GM21526 (cell line): Measurements from ENCODE around the gene UPF2.

ENCODE experiments used
- ATAC-seq: cut with Tn5 transposase; IDR thresholded peaks from one replicate; pipeline ENCODE4 v1.9.1; 2021; ENCODE audit warnings: moderate library complexity; ENCODE audit not compliant: unreplicated experiment, low FRiP score

Gene UPF2

DNA sequence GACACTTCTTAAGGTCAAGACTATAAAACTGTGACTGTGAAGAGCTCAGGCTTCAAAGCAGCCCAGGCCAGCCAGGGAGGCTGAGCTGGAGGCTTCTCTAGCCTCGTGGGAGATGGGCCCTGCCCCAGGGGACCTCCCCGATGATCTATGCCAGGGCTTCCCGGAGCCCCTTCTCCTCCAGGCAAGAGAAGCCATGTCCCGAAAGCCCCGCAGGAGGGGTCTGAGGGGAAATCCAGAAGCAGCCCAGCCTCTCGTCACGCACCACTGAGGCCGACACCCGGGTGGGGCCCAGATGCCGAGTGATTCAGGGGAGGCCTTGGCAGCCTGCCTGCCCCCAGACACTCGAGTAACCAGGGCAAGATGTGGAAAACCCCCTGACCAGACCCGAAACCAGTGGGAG, 155.8 kb downstream of the UPF2 start:
- ATAC-seq, result no peak

DNA sequence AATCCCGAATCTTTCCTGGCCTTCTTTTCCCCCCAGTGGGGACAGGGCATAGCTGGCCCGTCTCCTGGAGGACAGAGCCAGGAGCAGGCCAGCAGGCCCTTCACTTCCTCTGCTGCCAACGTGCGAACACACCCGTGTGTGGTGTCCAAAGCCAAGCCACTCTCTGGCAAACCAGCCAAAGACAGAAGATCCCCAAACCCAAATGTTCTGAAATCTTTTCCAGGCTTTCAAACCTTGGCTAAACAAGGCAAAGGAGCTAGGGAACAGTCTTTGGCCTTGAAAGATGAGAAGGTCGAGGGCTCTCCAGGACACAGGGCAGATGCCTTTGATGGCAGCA, 156.5 kb downstream of the UPF2 start:
- no peak for ATAC-seq

DNA sequence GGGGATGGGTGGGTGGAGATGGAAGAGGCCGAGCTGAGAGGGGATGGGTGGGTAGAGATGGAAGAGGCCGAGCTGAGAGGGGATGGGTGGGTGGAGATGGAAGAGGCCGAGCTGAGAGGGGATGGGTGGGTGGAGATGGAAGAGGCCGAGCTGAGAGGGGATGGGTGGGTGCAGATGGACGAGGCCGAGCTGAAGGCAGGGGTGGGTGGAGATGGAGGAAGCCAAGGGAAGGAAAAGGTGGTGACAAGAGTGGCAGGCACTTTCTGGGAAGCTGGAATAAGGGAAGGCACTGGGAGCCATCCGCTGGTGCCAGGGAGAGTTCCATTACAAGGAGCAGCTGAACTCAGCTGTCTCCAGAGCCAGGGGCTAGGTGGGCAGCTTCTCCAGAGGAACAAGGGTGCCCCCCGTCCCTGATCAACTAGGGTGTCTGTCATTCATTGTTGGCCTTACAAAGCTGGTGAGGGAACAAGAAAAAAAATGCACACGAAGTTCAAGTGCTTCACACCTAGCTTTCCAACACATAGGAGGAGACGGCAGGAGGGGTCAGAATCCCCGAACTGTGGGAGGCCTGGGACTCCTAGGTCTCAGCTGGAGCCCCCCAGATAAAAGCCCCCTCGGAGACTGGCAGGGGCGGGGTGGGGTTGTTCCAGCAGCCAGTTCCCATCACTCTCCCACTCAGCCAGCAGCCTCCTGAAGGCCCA, 157.0 kb downstream of the UPF2 start:
- ATAC-seq, result no peak

DNA sequence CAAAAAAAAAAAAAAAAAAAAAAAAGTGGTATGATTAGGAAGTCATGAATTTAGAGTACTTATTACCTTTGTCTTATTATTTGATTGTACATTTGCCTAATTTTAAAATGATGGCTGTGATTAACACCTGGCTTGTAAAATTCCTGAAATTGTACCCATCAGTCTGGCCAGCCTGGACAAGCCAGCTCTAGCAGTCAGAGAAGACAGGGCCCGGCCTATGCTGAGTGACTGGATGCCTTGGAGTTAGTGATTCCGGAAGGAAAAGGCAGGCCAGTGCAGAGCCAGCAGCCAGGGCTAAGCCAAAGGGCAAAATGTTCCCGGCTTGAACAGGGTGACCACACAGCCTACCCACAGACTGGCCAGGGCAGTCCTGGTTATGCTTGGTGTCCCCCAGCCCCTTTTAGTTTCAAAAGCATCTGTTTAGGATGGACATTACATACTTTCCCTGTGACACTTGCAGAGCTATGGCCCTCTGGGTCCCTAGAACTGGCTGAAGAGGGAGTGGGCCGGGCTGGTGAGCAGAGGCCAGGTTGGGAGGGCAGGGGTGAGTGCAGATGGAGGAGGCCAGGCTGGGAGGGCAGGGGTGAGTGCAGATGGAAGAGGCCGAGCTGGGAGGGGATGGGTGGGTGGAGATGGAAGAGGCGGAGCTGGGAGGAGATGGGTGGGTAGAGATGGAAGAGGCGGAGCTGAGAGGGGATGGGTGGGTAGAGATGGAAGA, 157.7 kb downstream of the UPF2 start:
- no peak for ATAC-seq

DNA sequence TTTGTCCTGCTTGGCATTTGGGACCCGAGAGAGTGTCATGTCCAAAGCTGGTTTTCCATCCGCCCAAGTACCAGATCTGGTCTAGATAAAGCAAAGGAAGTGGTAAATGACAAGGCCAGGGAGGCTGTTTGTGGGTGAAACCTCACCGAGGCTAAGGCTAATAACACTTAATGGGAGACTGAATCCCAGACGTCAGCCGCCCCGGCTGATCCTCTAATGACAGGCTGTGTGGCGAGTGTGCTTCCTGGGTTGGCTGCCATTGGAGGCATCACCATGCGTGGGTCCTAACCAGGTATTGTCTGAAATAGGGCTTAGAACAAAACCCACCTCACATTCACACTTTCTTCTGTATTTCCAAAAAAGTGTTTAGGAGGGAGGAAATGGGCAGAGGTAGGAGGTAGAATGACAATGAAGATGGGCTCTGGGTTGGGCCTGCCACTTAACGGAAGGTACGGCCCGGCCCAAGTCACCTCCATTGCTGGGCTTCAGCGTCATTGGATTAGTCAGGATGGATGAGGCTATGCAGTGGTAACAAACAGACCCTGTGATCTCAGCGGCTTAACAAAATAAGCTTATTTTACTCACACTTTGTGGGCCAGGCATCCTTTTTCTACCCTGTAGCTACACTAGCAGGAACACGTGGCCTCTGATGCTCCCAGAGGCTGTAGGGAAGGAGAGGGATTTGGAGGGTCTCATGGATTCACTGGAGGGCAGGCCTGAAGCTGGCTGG, 159.8 kb downstream of the UPF2 start:
- ATAC-seq, result no peak

DNA sequence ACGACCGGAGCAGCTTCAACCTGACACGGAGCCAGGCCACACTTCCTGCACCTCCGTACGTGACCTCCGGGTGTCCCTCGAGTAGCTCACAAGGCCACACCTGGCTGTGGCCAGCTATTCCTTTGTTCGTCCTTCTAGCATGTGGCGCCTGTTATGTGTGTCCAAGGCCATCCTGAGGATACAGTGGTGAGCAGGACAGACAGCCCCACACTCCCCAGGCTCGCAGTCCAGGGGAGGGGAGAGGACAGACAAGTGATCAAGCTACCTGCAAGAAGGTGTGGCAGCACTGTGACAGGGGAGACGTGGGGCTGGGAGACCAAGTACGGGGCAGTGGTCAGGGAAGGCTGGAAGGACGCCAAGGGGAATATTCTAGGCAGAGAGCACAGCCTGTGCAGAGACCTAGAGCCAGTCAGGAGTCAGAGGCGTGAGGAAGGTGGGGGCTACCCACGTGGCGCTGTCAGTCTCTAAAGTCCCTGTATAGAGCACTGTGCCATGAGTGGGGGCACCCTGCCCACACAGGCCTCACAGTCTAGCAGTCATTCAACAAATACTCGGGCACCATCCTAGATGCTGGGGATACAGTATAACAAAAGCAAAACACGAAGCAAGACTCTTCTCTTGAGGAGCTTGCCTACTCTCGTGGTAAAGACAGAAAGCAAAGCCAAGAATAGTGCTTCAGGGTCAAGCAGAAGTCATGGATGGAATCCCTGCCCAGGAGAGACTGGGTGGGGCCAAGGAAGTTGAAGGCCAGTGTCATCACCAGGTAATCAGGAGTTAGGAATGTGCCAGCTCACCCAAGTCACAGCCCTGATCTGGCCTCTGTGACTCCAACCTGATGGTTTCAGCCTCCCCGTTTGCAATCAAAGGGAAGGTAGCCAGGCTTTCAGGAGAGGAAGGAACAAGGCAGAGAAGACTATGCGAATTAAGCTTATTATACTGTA, 160.9 kb downstream of the UPF2 start:
- ATAC-seq, result no peak

DNA sequence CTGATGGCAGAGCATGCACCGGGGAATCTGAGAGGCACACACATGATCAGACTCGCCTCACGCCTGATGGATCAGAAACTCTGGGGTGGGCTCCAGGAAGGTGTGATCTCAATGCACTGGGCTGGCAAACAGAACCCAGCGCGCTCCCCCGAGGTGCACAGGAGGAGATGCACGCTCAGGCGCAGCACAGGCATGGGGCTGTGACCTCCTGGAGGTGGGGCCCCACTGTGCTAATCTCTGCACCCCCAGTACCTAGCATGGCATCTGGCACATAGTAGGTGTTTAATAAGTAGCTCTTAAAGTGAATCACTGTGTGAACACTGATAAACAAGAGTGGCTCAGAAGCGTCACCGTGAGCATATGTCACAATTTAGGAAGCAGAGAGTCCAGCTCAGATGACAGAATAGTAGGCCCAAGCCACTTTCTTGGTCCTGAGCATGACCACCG, 161.6 kb downstream of the UPF2 start:
- ATAC-seq, result no peak

DNA sequence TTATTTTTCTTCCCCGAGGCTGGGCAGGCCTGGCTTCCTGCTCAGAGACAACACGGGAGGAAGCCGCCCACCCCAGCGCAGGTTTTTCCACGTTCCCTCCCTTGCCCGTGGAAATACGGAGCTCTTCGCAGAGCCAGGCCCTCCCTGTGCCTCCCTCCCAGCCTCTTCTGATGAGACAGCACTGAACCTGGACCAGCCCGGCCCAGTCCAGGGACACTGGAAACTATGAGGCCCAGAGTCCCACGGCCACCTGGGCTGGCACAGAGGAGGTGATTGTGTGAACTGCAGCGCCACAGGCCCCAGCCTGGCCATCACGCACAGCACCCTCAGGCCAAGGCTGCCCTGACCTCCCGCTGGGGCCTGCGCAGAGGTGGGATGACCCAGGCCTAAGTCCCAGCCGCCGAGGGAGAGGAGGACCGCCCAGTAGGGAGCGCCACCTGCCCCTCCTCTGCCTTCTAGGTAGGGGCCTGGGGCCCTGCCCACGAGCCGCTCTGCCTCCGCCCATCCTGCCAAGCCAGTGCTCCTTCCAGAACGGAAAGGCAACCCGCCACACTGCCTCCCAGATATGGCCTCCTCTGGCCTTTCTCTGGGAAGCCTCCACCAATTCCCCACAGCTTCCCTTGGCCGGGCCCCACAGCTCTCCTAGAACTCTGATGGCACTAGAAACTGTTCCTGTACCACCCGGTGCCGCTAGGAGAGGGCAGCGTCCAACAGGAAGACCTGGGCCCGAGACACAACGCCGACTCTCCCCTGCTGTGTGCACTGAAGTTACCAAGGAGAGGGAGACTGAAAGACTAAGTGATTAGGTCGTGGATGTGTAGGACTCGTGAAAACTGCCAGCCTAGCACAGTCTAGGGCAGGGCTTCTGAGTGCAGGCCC, 162.2 kb downstream of the UPF2 start:
- ATAC-seq, result no peak

DNA sequence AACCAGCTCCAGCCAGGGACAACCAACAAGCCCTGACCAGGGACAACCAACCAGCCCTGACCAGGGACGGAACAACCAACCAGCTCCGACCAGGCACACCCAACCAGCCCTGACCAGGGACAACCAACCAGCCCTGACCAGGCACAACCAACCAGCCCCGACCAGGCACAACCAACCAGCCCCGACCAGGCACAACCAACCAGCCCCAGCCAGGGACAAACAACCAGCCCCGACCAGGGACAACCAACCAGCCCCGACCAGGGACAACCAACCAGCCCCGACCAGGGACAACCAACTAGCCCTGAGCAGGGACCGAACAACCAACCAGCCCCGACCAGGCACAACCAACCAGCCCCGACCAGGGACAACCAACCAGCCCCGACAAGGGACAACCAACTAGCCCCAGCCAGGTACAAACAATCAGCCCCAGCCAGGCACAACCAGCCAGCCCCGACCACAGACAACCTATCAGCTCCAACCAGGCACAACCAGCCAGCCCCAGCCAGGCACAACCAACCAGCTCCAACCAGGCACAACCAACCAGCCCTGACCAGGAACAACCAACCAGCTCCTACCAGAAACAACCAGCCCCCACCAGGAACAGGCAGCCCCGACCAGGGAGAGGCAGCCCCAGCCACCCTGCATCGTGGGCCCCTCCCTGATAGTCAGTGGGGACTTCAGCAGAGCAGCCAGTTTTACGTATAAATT, 163.1 kb downstream of the UPF2 start:
- no peak for ATAC-seq

DNA sequence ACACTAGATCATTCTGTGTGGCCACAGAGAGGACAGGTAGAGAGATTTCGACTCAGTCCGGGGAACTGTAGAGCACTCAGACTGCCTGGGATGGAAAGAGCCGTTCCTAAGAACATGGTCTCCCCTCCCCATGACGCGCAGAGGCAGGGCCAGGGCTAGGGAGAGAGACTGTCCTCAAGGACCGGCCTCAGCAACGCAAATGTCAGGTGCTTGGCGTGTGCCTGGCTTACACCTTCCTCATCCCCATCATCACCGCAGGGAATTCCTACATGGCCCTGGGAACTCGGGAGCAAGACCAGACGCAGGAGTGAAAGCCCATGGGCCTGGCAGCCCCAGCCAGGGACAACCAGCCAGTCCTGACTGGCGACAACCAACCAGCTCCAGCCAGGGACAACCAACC, 163.8 kb downstream of the UPF2 start:
- ATAC-seq, result no peak

DNA sequence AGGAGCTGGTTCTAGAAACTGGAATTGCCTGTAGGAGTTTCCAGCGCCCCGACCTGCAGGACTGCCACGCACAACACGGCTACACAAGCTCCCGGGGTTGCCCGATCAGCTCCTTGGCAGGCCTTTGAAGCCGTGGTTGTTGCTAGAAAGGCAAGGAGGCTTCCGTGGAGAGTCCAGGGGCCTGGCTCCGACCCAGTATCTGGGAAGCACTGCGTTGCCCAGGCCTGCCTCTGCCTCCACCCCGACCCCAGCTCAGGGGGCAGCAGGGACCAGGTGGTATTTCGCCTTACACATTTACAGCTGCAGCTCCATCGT, 165.1 kb downstream of the UPF2 start:
- no peak for ATAC-seq

DNA sequence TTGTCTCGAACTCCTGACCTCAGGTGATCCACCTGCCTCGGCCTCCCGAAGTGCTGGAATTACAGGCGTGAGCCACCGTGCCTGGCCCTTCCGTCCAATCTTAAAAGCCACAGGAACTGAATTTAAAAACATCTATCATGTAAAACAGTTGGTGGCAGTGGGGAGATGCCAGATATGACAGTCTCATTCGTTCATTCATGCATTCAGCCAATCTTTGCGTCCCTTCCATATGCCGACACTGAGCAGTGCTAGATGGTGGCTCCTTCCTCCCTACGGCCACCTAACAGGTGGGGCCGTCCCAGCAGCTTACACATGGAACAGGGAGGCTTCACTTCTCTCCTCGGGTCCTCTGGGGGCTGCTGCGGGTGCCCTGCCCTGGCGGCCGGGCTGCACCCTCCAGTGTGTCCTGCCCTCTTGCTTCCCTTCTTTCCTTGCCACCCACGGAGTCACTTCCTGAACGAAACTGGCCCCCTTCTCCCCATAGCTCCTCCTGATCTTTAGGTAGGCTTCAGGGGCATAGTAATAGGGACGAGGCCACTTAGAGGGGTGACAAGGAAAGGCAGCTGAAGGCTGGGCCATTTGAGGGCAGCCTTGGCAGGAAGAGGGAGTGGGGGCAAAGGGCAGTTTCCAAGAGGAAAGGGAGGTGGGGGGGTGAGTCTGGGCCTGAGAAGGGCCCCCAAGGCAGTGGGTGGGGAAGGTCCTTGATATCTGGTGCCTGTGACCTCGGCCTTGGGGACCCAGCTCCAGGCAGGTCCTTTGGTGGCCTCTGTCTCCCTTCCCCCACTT, 165.6 kb downstream of the UPF2 start:
- no peak for ATAC-seq

DNA sequence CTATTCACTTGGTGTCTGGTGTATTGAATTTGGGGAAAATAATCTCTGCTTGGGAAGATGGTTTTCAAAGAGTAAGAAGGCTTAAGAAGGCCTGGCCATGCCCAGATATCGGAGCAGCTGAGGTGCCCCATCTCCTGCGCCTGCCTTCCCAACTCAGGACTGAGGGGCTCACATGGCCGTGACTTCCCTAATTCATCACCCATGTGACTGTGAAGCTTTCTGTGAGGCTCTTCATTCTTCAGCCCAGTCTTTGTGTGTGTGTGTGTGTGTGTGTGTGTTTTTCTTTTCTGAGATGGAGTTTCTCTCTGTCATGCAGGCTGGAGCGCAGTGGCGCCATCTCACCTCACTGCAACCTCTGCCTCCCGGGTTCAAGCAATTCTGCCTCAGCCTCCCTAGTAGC, 166.3 kb downstream of the UPF2 start:
- ATAC-seq, result no peak

DNA sequence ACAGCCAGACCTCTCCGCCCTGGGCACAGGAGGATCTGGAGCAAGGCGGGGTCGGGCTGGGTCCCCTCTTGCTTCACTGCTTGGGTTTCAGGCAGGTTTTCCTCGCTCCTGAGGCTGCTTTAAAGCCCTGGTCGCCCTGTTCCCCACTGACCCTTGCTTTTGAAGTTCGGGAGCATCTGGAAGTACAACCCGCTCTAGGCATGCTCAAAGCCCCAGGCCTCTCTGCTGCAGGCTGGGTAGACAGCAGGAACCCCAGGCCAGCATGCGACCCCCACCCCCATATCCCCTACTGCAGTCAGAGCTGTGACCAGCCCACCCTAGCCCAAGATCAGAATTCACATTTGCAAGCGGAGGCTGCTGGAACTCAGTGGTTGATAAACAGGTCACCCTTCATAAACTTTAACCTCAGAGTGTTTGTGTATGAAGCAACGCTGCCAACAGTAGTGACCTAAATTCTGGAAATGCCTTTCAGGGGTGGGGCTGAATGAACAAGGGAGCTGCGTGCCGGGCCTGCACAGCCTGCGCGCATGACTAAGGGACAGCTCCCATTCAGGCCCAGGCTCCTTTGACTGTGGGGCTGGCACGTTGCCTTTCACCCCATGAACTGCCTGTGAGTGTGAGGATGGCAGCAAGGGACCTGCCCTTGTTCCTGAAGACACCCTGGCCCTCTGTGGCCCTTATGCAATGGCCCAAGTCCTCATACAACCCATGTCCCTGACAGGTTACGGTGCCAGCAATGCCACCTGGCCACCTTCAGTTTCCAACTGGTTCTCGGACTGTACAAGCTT, 166.9 kb downstream of the UPF2 start:
- ATAC-seq, result no peak

DNA sequence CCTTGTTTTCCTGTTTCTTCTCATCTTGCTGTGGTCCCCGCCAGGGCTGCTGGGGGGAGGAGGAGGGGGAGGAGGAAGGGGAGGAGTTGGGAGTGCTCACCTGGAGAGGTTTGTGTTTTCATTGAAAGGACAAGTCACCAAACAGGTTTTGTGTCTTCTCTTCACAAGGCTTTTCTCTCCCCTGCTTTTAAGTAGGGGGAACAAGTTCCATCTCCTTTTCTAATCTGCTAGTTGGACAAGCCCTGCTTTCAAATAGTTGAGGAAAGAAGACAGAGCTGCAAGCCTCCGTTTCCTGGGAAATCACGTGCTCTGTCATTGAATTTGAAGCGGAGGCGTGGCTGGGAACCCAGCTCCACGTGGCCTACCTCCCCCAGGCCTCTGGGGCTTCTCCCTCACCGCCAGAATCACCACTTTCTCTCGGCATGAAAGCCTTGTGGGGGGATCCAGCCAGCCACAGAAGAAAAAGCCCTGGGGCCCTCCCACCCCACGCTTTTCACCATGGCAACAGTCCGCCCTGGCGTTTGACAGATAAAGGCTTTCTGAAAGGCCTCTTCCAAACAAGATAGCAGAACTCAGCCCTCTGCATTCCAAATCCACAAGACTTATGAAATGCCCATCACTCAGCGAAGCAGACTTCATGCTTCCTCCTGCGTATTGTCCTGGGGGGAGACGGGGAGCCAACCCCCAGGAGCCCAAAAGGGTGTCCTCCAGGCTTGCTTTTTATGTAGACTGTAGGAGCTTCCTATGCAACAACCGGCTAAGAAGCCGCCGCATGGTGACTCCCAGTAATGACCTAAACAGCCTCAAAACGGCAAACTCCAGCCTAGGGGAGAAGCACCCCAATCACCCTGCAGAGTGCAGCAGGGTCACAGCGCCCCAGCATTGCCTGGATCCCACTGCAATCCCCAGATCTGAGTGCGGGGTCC, 167.8 kb downstream of the UPF2 start:
- no peak for ATAC-seq

DNA sequence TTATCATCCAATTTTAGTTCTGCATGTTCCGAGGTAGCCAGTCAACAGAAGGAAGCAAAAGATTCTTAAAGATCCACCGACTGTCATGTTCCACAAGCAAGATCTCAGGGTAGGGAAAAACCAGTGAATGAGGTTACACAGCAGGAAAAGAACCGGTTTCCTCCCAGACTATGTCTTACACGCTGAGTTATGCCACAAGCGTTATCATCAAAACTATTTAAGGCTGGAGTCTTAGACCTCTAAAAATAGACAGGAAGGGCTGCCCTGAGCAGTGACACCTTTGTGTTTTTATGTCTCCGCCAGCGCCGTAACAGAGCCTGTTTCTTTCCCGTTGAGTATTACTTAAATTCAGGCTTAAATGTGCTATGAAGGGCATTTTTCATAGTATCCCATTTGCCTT, 171.1 kb downstream of the UPF2 start:
- no peak for ATAC-seq
